HepG2 (cell line): ENCODE data around the gene ZNF846. TPM values are rescaled to one million over a fixed set of nuclear protein-coding genes. Genes with fewer than 3 reads are reported as not detected.
A peak's percentile ranks its signal among the peaks of the same experiment; 100 is the strongest.

Experiments used
- ATAC-seq: fragments of 200-7000 bp; cut with Tn5 transposase; 3 replicates; pipeline ENCODE4 v1.9.1; 2020; ENCODE audit warnings: mild to moderate bottlenecking, moderate library complexity
- Bru-seq: library from RNA; stranded (reverse); fragments of 400-500 nt; gene quantifications from one replicate; lab custom pipeline; 2021; lab: Mats Ljungman, UMichigan
- BruChase-seq, 2 experiments: library from RNA; stranded (reverse); fragments of 400-500 nt; gene quantifications; one replicate each; lab custom pipeline; 2021; lab: Mats Ljungman, UMichigan
- BruUV-seq: library from RNA; stranded (reverse); fragments of 400-500 nt; replicated peaks from 2 replicates; lab custom pipeline; 2021; lab: Mats Ljungman, UMichigan
- CTCF ChIA-PET: fragments of 300-600 bp; formaldehyde crosslinking; extraction: SDS; loops from one replicate; lab custom pipeline; 2021; ENCODE audit warnings: low total read pairs, inconsistent platforms, low intra/inter-chr PET ratio; lab: Yijun Ruan, JAX
- POLR2A ChIA-PET: fragments of 350-600 bp; sonication (Branson Sonifier 250); formaldehyde crosslinking; loops from one replicate; lab custom pipeline; 2020; ENCODE audit warnings: antibody characterized with exemption, inconsistent platforms; lab: Yijun Ruan, JAX
- DNase-seq: peaks from one replicate; pipeline ENCODE4 v3.0.0-alpha.2; 2015; ENCODE audit warnings: low spot score
- FAIRE-seq: peaks from 3 replicates; lab custom pipeline; 2011; peaks lifted over from hg19 to GRCh38; lab: Jason Lieb, UNC
- H2AFZ ChIP-seq: one replicate; pipeline ENCODE4 v1.6.1; 2011; ENCODE audit warnings: low read length, inconsistent platforms
- H3K27ac ChIP-seq: fragments of 300-600 bp; 3 replicates; pipeline ENCODE4 v1.8.0; 2011; ENCODE audit warnings: mixed run types, mild to moderate bottlenecking, mixed read lengths, low read length, inconsistent platforms; ENCODE audit not compliant: insufficient read depth; ENCODE audit errors: extremely low read length
- H3K27me3 ChIP-seq, 2 experiments: fragments of 200-600 bp in 1 of 2; 2 replicates in 1 of 2; 3 replicates in 1 of 2; pipeline versions ENCODE4 v1.6.0 to v1.8.0; 2011; ENCODE audit warnings: low read length in 2 of 2, mild to moderate bottlenecking in 2 of 2, moderate library complexity in 2 of 2, inconsistent platforms in 1 of 2; ENCODE audit not compliant: insufficient read depth in 2 of 2, control insufficient read depth in 1 of 2
- H3K36me3 ChIP-seq, 2 experiments: fragments of 200-600 bp in 1 of 2; replicated peaks in 1 of 2; 2 replicates in 1 of 2; 3 replicates in 1 of 2; pipeline versions ENCODE4 v1.5.1 to v1.8.0; 2011; ENCODE audit warnings: low read length in 2 of 2, inconsistent platforms in 1 of 2; ENCODE audit not compliant: insufficient read depth in 2 of 2, control insufficient read depth in 1 of 2
- H3K4me1 ChIP-seq: 2 replicates; pipeline ENCODE4 v1.5.1; 2012; ENCODE audit warnings: low read length, inconsistent platforms; ENCODE audit not compliant: insufficient read depth
- H3K4me2 ChIP-seq: 2 replicates; pipeline ENCODE4 v1.6.0; 2011; ENCODE audit warnings: low read depth, low read length, inconsistent platforms
- H3K4me3 ChIP-seq, 3 experiments: fragments of 200-600 bp in 1 of 3; sonication (generic), shearing (Covaris generic) in 1 of 3; replicated peaks in 1 of 3; 2 replicates each; pipeline ENCODE4 v1.5.1; 2011 to 2016; ENCODE audit warnings: low read length in 3 of 3, inconsistent platforms in 2 of 3, low read depth in 2 of 3, mild to moderate bottlenecking in 2 of 3, control low read depth in 1 of 3, mixed read lengths in 1 of 3; ENCODE audit not compliant: insufficient read depth in 1 of 3
- H3K79me2 ChIP-seq: one replicate; pipeline ENCODE4 v1.6.1; 2011; ENCODE audit warnings: low read length, inconsistent platforms; ENCODE audit not compliant: insufficient read depth
- H3K9ac ChIP-seq: 2 replicates; pipeline ENCODE4 v1.6.0; 2011; ENCODE audit warnings: mild to moderate bottlenecking, low read depth, low read length, inconsistent platforms; ENCODE audit not compliant: insufficient read depth
- H3K9me3 ChIP-seq: 2 replicates; pipeline ENCODE4 v1.5.1; 2012; ENCODE audit warnings: mild to moderate bottlenecking, low read length
- H4K20me1 ChIP-seq: 2 replicates; pipeline ENCODE4 v1.6.0; 2011; ENCODE audit warnings: inconsistent platforms, mild to moderate bottlenecking, low read length, moderate library complexity; ENCODE audit not compliant: insufficient read depth
- CREM ChIP-seq, 2 experiments: sonication (generic) in 1 of 2; formaldehyde crosslinking in 1 of 2; IDR thresholded peaks; 2 replicates each; pipeline versions ENCODE4 v1.4.0 to v1.6.1; 2016 to 2020; ENCODE audit warnings: antibody characterized with exemption in 1 of 2, mild to moderate bottlenecking in 1 of 2, missing genetic modification reagents in 1 of 2
- EP300 ChIP-seq, 3 experiments: sonication (generic) in 1 of 3; formaldehyde crosslinking in 1 of 3; IDR thresholded peaks; 2 replicates each; pipeline versions ENCODE4 v1.5.1 to v1.6.1; 2011 to 2020; ENCODE audit warnings: low read depth in 2 of 3, low read length in 2 of 3, borderline replicate concordance in 1 of 3, improper control_type of control experiment in 1 of 3, mild to moderate bottlenecking in 1 of 3, missing genetic modification reagents in 1 of 3, moderate library complexity in 1 of 3
- ESRRA ChIP-seq: sonication (generic); formaldehyde crosslinking; IDR thresholded peaks from 2 replicates; pipeline ENCODE4 v1.5.1; 2020; ENCODE audit warnings: mild to moderate bottlenecking, low read depth, missing genetic modification reagents
- FIP1L1 ChIP-seq: fragments of 200-400 bp; formaldehyde crosslinking; IDR thresholded peaks from 2 replicates; pipeline ENCODE4 v1.6.1; 2018; ENCODE audit warnings: low read depth, mild to moderate bottlenecking, low read length, moderate library complexity, borderline replicate concordance; ENCODE audit not compliant: insufficient read depth
- FOXC1 ChIP-seq: sonication (generic); formaldehyde crosslinking; IDR thresholded peaks from 2 replicates; pipeline ENCODE4 v1.8.0; 2022; ENCODE audit warnings: mild to moderate bottlenecking, missing genetic modification reagents, borderline replicate concordance
- GATAD2A ChIP-seq: IDR thresholded peaks from 2 replicates; pipeline ENCODE4 v1.6.1; 2016
- SAP130 ChIP-seq: IDR thresholded peaks from 2 replicates; pipeline ENCODE4 v1.6.1; 2016; ENCODE audit warnings: low read depth
- TFDP2 ChIP-seq: sonication (generic); formaldehyde crosslinking; IDR thresholded peaks from 2 replicates; pipeline ENCODE4 v1.4.0; 2020; ENCODE audit warnings: missing genetic modification reagents
- ZEB1 ChIP-seq: IDR thresholded peaks from 2 replicates; pipeline ENCODE4 v1.6.1; 2012; ENCODE audit warnings: mild to moderate bottlenecking, low read depth, inconsistent platforms; ENCODE audit not compliant: insufficient replicate concordance
- WGBS: methylation state at CpG from one replicate; pipeline ENCODE4 v1.1.6; 2017; ENCODE audit warnings: low lambda C conversion rate; 5-methylcytosine and 5-hydroxymethylcytosine counted together
- in situ Hi-C: cut with HindIII; loops from 2 replicates; pipeline ENCODE4 v1.10.0; 2017; ENCODE audit warnings: low pct_unique_long_range_greater_than_20kb; ENCODE audit not compliant: extremely low pct_ligation_motif_present
- intact Hi-C: fragments of 100-400 bp; cut with micrococcal nuclease; formaldehyde crosslinking; loops from one replicate; pipeline ENCODE4 v1.10.0; 2022; ENCODE audit not compliant: unreplicated experiment
- long read RNA-seq, 2 experiments: library from RNA in 1 of 2; library from polyadenylated mRNA in 1 of 2; stranded (forward) in 1 of 2; unstranded in 1 of 2; transcript quantifications; one replicate each; pipeline ENCODE4 v2.0.0, GENCODE V29; 2019 to 2022
- polyA minus RNA-seq, 3 experiments: library from RNA; depleted of rRNA, polyadenylated mRNA; stranded (reverse); fragments of >200 nt; gene quantifications; 2 replicates each; pipeline ENCODE4 v1.2.3, GENCODE V29; 2011; ENCODE audit warnings: low replicate concordance in 1 of 3
- polyA plus RNA-seq, 8 experiments: library from polyadenylated mRNA; depleted of rRNA in 3 of 8; stranded (reverse) in 7 of 8; unstranded in 1 of 8; fragments of >200 nt; fragmentation: Illumina TruSeq in 4 of 8; extraction: Trizol in 4 of 8; gene quantifications; 2 replicates each; pipeline versions ENCODE4 v1.2.1 to v1.2.3, GENCODE V29; 2011 to 2016; ENCODE audit warnings: low read depth in 4 of 8, missing spikeins in 1 of 8, mixed read lengths in 1 of 8; ENCODE audit not compliant: insufficient read depth in 1 of 8
- total RNA-seq, 5 experiments: library from RNA; depleted of rRNA; stranded (reverse); fragments of >200 nt; fragmentation: Illumina TruSeq; extraction: Trizol; gene quantifications; 2 replicates each; pipeline ENCODE4 v1.2.3, GENCODE V29; 2016; ENCODE audit warnings: low read depth in 1 of 5
- TF ChIP-seq, protein P1 (sequence below): sonication (generic); formaldehyde crosslinking; IDR thresholded peaks from 2 replicates; pipeline ENCODE4 v1.9.0; 2022; ENCODE audit warnings: low read depth, missing genetic modification reagents
- TF ChIP-seq, protein P2 (sequence below): IDR thresholded peaks from 2 replicates; pipeline ENCODE4 v1.6.1; 2018; ENCODE audit warnings: missing genetic modification reagents

Gene ZNF846
- total RNA-seq (2016; rRNA removed; fragmentation: Illumina TruSeq; extraction: Trizol) = 3.7 and 5.4 TPM in 2 replicates
- total RNA-seq (2016; cell fraction: cytosol; rRNA removed; fragmentation: Illumina TruSeq; extraction: Trizol; ENCODE audit: low read depth) = 1.6 and 2.6 TPM in 2 replicates
- total RNA-seq (2016; cell fraction: insoluble cytoplasmic fraction; rRNA removed; fragmentation: Illumina TruSeq; extraction: Trizol) = 4.3 and 4.7 TPM in 2 replicates
- total RNA-seq (2016; cell fraction: membrane; rRNA removed; fragmentation: Illumina TruSeq; extraction: Trizol) = 2.1 and 3.0 TPM in 2 replicates
- 8.0 and 9.0 TPM in 2 replicates for total RNA-seq (2016; cell fraction: nucleus; rRNA removed; fragmentation: Illumina TruSeq; extraction: Trizol)
- 4.7 and 4.8 TPM in 2 replicates for polyA plus RNA-seq (2011; rRNA removed)
- polyA plus RNA-seq (2011; cell fraction: cytosol; rRNA removed) = 1.6 and 2.3 TPM in 2 replicates
- 5.1 and 8.8 TPM in 2 replicates for polyA plus RNA-seq (2011; cell fraction: nucleus; rRNA removed)
- 3.5 and 3.9 TPM in 2 replicates for polyA plus RNA-seq (2012)
- polyA plus RNA-seq (2016; cell fraction: cytosol; fragmentation: Illumina TruSeq; extraction: Trizol; ENCODE audit: low read depth) = 1.2 and 1.7 TPM in 2 replicates
- 2.1 and 2.2 TPM in 2 replicates for polyA plus RNA-seq (2016; cell fraction: insoluble cytoplasmic fraction; fragmentation: Illumina TruSeq; extraction: Trizol; ENCODE audit: low read depth)
- 1.3 and 1.4 TPM in 2 replicates for polyA plus RNA-seq (2016; cell fraction: membrane; fragmentation: Illumina TruSeq; extraction: Trizol; ENCODE audit: low read depth)
- 13.0 and 15.2 TPM in 2 replicates for polyA plus RNA-seq (2016; cell fraction: nucleus; fragmentation: Illumina TruSeq; extraction: Trizol; ENCODE audit: insufficient read depth, low read depth)
- 3.4 TPM in 1 of 2 replicates, not detected in the other for polyA minus RNA-seq (2011; rRNA and poly(A)+ RNA removed; ENCODE audit: low replicate concordance)
- polyA minus RNA-seq (2011; cell fraction: cytosol; rRNA and poly(A)+ RNA removed) = 0.79 and 0.97 TPM in 2 replicates
- polyA minus RNA-seq (2011; cell fraction: nucleus; rRNA and poly(A)+ RNA removed) = 19.5 and 21.5 TPM in 2 replicates
- Bru-seq, nascent RNA = percentile 53 among the genes with signal in this experiment
- percentile 54 among the genes with signal in this experiment for BruChase-seq, experiment 1, labeled RNA remaining after a 6-hour chase
- BruChase-seq, experiment 2, labeled RNA remaining after a 2-hour chase = percentile 58 among the genes with signal in this experiment
- long read RNA-seq, experiment 1, partial matches to known transcripts = 1 of 2 reads
- long read RNA-seq, experiment 1, other reads (novel, unspliced or antisense) = 1 of 2 reads
- long read RNA-seq, experiment 2 = 0 reads

GRCh38 chr19:9768175-9769112, at the start of gene ZNF846:
TSS of gene ZNF846 (minus strand) at chr19:9768738. CDS start at chr19:9764950, 3,788 bp downstream.
- Histone ChIP-seq H3K79me2 (peaks cover 6% of the 10 kb centered on the region), H4K20me1 (no peaks in the 10 kb centered on the region), H3K27me3 (no peaks in the 10 kb centered on the region; a peak in 1 of 5 replicates), H3K9ac (peak within 1 kb of the TSS; percentile 88), H3K27ac (peak within 1 kb of the TSS; percentile 87), H3K36me3 (no peaks in the 10 kb centered on the region), H3K4me2 (peak within 1 kb of the TSS; percentile 82), H3K9me3 (no peaks in the 10 kb centered on the region), H3K4me3 (peak within 1 kb of the TSS; percentile 67 to 89 (median 84)), H2AFZ (peak within 1 kb of the TSS; percentile 92), H3K4me1 (peaks cover 10% of the 10 kb centered on the region)
- ChIA-PET CTCF (no interaction called here), POLR2A (interaction anchor here (0.9 to 2.6 kb wide), 13 partner anchors 8 to 186 kb away, joined by 3 to 21 read pairs (median 5); partner anchors contain the start of genes FBXL12, UBL5, ZNF121 and ZNF562)
- FAIRE-seq (peak; percentile 51), DNase-seq (peak; percentile 92), ATAC-seq (peak; percentile 99)
- in situ Hi-C loops (no loop called here), intact Hi-C loops (loop anchor here (2.0 kb wide), 1 partner anchor 16 kb away; no protein-coding TSS in a partner anchor)
- under 1% methylated on average over 31 of the region's 65 CpGs for WGBS
- TSS peak; percentile 95 for BruUV-seq
- TF ChIP-seq FOXC1 (CRISPR knock-in tag) (0 out of 2 replicates have a peak, but pooled peaks have one; percentile 42), ZEB1 (peak; percentile 72), GATAD2A (CRISPR knock-in tag) (peak; percentile 65), FIP1L1 (peak; percentile 89; the same call in 1 of the 2 replicates), EP300 (IDR thresholded peaks at IDR 0.05; ENCODE audit: low read depth in 2 of 2, low read length in 2 of 2) (0 out of 4 replicates have a peak, but pooled peaks of 1 of the 2 experiments have one; percentile 18), EP300 (CRISPR knock-in tag; IDR thresholded peaks at IDR 0.05; ENCODE audit: borderline replicate concordance) (0 out of 2 replicates have a peak, but pooled peaks have one; percentile 23), TFDP2 (CRISPR knock-in tag) (peak; percentile 84), SAP130 (CRISPR knock-in tag) (peak; percentile 96), CREM (IDR thresholded peaks at IDR 0.05) (peak; percentile 81), CREM (CRISPR knock-in tag; IDR thresholded peaks at IDR 0.05) (no peak), ESRRA (no peak; the same call in 1 of the 2 replicates)
- TF ChIP-seq, protein P1, sequence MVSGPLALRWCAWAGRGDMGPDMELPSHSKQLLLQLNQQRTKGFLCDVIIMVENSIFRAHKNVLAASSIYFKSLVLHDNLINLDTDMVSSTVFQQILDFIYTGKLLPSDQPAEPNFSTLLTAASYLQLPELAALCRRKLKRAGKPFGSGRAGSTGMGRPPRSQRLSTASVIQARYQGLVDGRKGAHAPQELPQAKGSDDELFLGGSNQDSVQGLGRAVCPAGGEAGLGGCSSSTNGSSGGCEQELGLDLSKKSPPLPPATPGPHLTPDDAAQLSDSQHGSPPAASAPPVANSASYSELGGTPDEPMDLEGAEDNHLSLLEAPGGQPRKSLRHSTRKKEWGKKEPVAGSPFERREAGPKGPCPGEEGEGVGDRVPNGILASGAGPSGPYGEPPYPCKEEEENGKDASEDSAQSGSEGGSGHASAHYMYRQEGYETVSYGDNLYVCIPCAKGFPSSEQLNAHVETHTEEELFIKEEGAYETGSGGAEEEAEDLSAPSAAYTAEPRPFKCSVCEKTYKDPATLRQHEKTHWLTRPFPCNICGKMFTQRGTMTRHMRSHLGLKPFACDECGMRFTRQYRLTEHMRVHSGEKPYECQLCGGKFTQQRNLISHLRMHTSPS (CRISPR knock-in tag) = 0 out of 2 replicates have a peak, but pooled peaks have one; percentile 39
- TF ChIP-seq, protein P2, sequence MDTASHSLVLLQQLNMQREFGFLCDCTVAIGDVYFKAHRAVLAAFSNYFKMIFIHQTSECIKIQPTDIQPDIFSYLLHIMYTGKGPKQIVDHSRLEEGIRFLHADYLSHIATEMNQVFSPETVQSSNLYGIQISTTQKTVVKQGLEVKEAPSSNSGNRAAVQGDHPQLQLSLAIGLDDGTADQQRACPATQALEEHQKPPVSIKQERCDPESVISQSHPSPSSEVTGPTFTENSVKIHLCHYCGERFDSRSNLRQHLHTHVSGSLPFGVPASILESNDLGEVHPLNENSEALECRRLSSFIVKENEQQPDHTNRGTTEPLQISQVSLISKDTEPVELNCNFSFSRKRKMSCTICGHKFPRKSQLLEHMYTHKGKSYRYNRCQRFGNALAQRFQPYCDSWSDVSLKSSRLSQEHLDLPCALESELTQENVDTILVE (CRISPR knock-in tag) = peak; percentile 53; the same call in 1 of the 2 replicates
